HG02884 (cell line): Measurements from ENCODE around the gene UPF2.
"Not testable (repeated sequence)": the region's sequence is repeated elsewhere in the genome, so short reads cannot be mapped to it uniquely, and the experiment has no call there.

Experiments
- ATAC-seq: cut with Tn5 transposase; IDR thresholded peaks from one replicate; pipeline ENCODE4 v1.9.1; 2021; ENCODE audit warnings: mild to moderate bottlenecking, moderate library complexity; ENCODE audit not compliant: unreplicated experiment

The UPF2 gene

GRCh38 chr10:11909618-11910017 lies 133.0 kb downstream of the UPF2 start:
- ATAC-seq: no peak

- ATAC-seq: no peak
Measured at GRCh38 chr10:11908991-11909390, 133.6 kb downstream of the UPF2 start.

- no peak for ATAC-seq
Measured at GRCh38 chr10:11908536-11908935, 134.1 kb downstream of the UPF2 start.

DNA sequence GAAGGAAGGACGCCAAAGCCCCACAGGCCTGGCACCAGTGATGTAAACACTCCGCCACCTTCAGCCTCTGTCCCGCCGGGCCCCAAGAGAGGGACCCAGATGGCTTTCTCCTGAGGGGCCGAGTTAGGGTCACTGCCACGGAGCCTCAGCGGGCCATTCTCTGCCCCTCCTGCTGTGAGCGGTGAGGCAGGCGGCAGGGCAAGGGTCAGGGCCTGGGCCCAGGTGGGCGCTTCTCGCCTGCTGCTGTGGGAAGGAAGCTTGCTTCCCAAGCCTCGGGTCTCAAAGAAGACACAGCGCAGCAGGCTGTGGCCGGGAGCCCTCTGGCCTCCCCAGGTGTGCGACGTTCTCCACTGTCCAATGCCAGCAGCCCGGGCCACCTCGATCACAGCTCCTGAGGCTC lies 134.7 kb downstream of the UPF2 start:
- ATAC-seq: no peak

- no peak for ATAC-seq
Measured at GRCh38 chr10:11906714-11907113, 135.9 kb downstream of the UPF2 start.

- ATAC-seq: no peak
Measured at GRCh38 chr10:11902646-11903045, 140.0 kb downstream of the UPF2 start.

DNA sequence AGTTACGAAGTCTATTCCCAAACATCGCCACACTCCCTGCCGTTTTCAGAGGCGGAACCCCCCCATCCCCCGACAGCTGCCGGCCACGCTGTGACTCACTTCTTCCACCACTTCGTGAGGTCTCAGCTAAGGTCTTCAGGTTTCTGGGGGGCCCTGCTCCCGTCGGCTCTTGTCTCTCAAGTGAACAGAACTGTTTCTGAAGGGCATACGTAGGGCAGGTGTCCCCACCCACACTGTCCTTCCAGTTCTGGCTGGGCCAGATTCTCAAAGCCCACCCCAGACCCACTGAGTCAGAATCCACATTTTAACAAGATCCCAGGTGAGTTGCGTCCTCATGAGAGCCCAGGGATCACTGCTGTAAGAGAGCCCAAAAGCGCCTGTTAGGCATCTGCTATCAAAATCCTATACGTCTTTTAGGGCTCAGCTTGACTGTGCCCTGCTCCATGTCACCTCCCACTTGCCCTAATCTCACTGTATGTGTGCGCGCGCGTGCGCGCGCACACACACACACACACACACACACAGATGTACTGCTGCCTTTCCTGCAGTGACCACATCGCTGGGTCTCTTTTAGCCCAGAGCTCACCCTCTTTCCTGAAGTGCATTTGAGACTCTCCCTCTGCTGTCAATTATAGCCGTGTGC lies 140.7 kb downstream of the UPF2 start:
- no peak for ATAC-seq

- no peak for ATAC-seq
Measured at GRCh38 chr10:11901454-11901832, 141.2 kb downstream of the UPF2 start.

DNA sequence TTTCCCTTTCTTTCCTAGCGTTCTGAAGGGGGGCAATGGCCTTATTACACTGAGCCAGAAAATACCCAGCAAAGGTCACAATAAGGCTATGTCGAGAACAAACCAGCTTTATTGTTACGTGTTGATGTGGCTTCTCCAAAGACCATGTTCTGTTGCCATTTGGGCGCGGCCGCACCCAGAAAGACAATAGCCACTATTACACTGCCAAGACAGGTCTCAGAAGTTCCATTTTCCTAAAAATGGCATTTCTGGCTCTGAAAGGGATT lies 141.6 kb downstream of the UPF2 start:
- no peak for ATAC-seq

- ATAC-seq: no peak
Measured at GRCh38 chr10:11899067-11899876, 143.3 kb downstream of the UPF2 start.

DNA sequence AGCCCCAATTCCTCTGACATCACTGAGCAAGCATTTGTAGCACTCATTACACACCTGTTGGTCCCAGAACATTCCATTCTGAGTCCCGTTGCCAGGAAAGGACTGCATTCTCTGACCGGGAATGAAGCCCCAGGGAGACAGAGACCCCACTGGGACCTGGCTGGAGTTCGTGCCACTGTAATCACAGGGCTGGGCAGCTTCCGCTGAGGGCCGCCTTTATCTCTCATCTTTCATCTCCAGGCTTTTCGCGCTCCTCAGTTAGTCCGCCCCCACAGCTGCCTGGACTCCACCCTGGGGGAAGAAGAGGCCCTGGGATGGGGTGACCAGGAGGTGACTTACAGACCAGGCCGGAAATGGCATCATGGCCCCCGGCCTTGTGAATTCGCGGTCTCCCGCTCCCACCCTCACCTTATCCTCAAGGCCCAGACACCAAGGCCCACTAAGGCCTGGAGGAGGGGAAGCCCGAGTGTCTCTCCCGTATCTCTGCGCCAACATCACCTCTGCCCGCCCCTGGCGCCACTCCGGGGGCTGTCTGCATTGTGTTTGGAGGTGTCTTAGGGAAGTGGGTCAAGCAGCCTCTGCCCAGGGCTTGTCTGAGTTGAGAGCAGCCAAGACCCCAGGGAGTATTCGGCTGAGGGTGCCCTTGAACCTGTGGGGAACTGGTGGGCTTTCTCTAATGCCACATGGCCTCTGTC lies 144.1 kb downstream of the UPF2 start:
- ATAC-seq: no peak

GRCh38 chr10:11898033-11898371 lies 144.6 kb downstream of the UPF2 start:
- ATAC-seq: no peak

GRCh38 chr10:11896549-11897200 lies 145.9 kb downstream of the UPF2 start:
- no peak for ATAC-seq

- ATAC-seq: no peak
Measured at GRCh38 chr10:11895598-11895997, 147.0 kb downstream of the UPF2 start.

DNA sequence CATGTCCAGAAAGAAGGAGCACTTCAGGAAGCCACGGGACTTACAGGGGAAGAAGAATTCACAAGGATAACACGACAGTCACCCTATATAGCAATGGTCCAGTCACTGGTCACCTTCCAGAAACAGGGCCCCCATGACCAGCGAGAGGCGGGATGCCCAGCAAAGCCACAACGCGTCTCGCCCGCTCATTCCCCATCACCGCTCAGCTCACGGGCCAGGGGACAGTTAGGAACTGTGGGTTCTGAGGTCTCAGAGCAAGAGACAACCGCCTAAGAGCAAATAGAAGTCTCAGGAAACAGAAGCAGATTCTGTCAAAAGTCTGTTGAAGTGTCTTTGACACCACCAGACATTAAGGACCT lies 147.5 kb downstream of the UPF2 start:
- ATAC-seq: no peak

GRCh38 chr10:11894381-11895107 lies 148.1 kb downstream of the UPF2 start:
- ATAC-seq: no peak

- ATAC-seq: no peak
Measured at GRCh38 chr10:11893749-11894278, 148.8 kb downstream of the UPF2 start.

DNA sequence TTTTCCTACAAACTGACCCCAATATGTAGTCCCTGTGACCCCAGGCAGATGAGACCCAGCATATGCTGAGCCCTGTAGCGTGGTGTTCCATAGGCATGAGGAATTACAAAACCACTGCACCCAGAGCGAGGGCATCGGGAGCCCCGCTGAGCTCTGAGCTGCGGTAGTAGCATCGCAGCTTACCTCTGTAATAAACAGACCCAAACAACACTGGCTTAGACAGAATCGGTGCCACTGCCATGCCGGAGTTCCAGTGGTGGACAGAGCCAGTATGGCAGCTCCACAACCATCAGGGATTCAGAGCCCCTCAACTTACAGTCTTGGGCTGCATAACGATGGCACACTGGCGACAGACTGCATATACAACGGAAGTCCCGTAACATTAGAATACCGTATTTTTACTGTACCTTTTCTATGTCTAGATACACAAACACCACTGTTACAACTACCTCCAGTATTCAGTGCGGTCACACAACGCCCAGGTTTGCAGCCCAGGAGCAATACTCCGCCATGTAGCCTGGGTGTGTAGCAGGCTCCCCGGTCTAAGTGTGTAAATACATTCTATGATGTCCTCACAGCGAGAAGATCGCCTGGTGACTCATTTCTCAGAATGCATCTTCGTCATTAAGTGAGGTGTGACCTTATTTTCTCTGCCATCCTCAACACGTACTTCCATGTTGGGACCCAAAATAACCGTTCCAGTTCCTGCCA lies 150.7 kb downstream of the UPF2 start:
- ATAC-seq: no peak

- not testable (repeated sequence) for ATAC-seq
Measured at GRCh38 chr10:11889263-11889662, 153.3 kb downstream of the UPF2 start.
